Measurements from ENCODE around the gene PSMD13. TPM values are rescaled to one million over a fixed set of nuclear protein-coding genes. Genes with fewer than 3 reads are reported as not detected.
"Not testable (repeated sequence)": the region's sequence is repeated elsewhere in the genome, so short reads cannot be mapped to it uniquely, and the experiment has no call there.

Gene PSMD13
- total RNA-seq, 4 donors from 2014 or later = 69.6 to 124 (median 78.2) TPM

DNA sequence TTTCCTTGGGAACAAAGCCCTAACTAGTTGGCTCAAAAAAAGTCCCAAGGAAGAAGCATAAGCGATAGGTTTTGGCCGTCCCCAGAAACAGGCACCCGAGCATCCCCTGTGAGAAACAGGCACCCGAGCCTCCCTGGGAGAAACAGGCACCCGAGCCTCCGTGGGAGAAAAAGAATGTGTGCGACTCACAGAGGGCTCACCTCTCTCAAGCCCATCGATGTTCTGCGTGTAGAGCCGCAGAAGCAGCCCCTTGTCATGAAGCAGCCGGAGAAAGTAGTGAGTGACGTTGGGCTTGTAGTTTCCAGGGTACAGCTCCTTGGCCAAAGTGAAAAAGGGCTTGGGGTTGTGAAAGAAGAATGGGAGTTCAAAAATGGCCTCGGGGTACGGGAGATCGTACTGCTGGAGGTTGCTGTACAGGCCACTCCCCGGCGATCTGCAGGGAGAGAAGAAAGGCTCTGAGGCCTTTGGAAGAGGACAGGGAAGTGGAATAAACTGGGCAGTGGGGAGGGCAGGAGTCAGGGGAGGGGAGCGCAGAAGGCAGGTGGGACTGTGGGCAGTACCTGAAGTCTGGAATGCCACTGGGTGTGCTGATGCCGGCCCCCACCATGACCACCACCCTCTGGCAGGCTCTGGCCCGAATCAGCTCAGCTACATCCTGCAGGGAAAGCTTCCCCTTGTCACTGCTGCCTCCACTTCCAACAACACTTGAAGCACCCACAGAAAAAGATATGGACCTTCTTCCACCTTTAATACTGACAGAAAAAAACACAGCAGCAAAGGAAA, 3.8 kb upstream of the PSMD13 start:
- ATAC-seq (ENCODE audit: low FRiP score) (no peak), DNase-seq (ENCODE audit: low spot score) (no peak)
- TF ChIP-seq, protein P1, sequence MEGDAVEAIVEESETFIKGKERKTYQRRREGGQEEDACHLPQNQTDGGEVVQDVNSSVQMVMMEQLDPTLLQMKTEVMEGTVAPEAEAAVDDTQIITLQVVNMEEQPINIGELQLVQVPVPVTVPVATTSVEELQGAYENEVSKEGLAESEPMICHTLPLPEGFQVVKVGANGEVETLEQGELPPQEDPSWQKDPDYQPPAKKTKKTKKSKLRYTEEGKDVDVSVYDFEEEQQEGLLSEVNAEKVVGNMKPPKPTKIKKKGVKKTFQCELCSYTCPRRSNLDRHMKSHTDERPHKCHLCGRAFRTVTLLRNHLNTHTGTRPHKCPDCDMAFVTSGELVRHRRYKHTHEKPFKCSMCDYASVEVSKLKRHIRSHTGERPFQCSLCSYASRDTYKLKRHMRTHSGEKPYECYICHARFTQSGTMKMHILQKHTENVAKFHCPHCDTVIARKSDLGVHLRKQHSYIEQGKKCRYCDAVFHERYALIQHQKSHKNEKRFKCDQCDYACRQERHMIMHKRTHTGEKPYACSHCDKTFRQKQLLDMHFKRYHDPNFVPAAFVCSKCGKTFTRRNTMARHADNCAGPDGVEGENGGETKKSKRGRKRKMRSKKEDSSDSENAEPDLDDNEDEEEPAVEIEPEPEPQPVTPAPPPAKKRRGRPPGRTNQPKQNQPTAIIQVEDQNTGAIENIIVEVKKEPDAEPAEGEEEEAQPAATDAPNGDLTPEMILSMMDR (IDR thresholded peaks at IDR 0.05) = no peak

DNA sequence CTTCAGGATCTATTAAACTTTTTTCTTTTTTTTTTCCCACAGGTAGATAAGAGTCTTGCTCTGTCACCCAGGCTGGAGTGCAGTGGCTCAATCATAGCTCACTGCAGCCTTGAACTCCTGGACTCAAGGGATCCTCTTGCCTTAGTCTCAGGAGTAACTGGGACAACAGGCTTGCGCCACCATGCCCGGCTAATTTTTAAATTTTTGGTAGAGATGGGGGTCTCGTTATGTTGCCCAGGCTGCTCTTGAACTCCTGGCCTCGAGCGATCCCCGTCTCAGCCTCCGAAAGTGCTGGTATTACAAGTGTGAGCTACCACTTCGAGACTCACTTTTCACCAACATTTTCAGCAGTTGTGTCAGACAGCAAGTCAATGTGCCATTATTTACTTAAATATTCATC, 1.6 kb upstream of the PSMD13 start:
- no peak for ATAC-seq (ENCODE audit: low FRiP score)
- no peak for DNase-seq (ENCODE audit: low spot score)
- TF ChIP-seq, protein P1 (IDR thresholded peaks at IDR 0.05) = no peak

DNA sequence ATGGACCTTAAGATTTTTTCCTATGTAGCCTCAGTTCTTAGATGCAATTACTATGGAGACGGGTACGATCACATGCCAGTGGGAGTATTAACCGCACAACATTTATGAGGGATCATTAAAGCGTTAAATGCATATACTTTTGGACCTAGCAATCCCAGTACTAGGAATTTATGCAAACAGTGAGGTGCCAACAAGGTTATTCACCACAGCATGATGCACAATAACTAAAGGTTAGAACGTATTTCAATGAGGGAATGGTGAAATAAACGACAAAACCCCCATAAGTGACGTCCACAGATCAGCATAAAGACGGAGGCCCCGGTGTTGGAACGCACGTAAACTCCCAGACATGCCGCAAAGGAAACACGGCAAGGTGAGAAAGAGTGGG, 1.2 kb upstream of the PSMD13 start:
- no peak for ATAC-seq (ENCODE audit: low FRiP score)
- TF ChIP-seq, protein P1 (IDR thresholded peaks at IDR 0.05) = no peak
- no peak for DNase-seq (ENCODE audit: low spot score)

DNA sequence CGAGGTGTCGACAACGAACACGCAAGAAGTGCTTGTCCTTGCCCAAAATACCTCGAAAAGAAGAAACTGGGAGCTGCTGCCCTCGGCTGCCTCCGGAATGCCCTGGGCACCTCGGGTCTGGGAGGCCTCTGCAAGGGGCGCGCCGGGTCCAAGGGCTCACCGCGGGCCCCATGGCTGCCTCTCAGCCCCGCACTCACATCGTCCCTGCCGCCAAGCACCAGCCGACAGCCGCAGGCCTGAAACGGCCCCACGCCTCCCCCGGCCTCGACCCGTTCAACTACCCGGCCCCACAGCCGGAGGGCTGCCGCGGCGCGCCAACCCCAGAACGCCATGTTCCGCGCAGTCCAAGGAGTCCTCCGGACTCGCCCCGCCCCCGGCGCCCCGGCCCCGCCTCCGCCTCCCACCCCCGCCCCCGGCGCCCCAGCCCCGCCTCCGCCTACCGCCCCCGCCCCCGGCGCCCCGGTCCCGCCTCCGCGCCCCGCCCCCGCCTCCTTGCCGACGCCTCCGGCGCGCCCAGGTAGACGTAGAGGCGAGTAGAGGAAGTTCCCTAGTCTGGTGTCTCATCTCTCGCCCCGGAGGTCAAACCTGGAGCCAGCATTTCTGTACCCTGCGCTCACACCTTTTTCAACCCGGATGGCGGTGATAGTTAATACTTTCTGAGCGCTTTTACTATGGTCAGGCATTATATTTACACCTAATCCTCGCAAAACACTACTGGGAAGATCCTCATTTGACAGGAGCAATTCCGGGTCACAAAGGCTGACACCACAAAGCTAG, 591 bp upstream of the PSMD13 start, which contains the start of gene SIRT3:
Gene SIRT3, minus strand, starts transcription at position 346 of the 777 bp plus-strand sequence. Its CDS starts 14 bp downstream, at position 332.
- TF ChIP-seq, protein P1 (IDR thresholded peaks at IDR 0.05) = no peak
- peak; percentile 88 for ATAC-seq (ENCODE audit: low FRiP score)

DNA sequence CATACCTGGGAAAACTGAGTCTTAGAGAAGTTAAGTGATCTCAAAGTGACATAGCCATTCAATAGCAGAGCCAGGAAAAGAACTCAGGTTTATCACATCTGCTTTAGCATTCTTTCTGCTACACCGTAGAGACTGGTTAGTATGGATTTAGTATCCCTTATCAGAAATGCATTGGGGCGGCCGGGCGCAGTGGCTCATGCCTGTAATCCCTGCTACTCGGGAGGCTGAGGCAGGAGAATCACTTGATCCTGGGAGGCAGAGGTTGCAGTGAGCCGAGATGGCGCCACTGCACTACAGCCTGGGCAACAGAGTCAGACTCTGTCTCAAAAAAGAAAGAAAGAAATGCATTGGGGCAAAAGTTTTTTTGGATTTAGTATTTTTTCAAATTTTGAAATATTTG, 1.6 kb downstream of the PSMD13 start:
- DNase-seq (ENCODE audit: low spot score); ATAC-seq (ENCODE audit: low FRiP score): not testable (repeated sequence)

More for the DNA sequence above, 591 bp upstream of the PSMD13 start, which contains the start of gene SIRT3:
- DNase-seq (ENCODE audit: low spot score) = peak; percentile 42

DNA sequence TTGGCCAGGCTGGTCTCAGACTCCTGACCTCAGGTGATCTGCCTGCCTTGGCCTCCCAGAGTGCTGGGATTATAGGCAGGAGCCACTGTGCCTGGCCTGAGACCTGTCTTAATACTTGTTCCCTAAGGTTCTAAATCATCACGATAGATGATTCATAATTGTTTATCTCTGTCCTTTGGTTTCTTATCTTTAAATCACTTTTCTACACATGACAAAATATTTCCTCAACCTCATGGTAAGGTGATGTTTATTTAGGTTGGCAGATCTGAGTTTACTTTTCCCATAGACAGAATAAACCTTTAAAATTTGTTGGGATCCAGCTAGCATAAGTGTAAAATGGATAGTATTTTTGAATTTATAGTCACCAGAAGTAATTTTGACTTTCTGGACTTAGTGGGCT, 3.5 kb downstream of the PSMD13 start:
- TF ChIP-seq, protein P1 (IDR thresholded peaks at IDR 0.05) = no peak
- ATAC-seq (ENCODE audit: low FRiP score) (no peak), DNase-seq (ENCODE audit: low spot score) (no peak)

DNA sequence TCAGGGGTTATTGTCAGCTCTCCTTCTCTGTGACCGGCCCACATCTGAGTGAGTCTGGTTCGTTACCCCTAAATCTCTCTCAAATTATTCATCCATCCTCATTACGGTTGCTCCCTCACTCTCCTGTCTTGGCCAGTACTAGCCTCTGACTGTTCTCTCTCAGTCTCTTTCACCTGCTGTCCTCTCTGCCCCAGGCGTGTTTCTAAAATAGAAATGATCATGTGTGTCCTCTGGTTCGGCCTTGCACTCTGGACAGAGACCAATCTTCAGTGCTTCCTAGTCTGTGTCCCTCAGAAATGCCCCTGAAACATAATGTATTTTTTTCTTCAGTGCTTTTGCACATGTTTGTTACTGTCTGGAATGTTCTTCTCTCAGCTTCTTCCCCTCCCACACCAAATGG, 4.9 kb downstream of the PSMD13 start:
- TF ChIP-seq, protein P1 (IDR thresholded peaks at IDR 0.05) = no peak
- DNase-seq (ENCODE audit: low spot score) = no peak
- no peak for ATAC-seq (ENCODE audit: low FRiP score)

All from omental fat pad (tissue), 4 donors.